Suprapubic skin (tissue), 4 donors: ENCODE data around the gene SOX8. TPM values are rescaled to one million over a fixed set of nuclear protein-coding genes. Genes with fewer than 3 reads are reported as not detected.

Source experiments
- DNase-seq, 2 donors: peaks; one replicate each; pipeline ENCODE4 v3.0.0-alpha.2; 2019; ENCODE audit warnings: low spot score in 2 of 2
- H3K27ac ChIP-seq: fragments of 200-600 bp; sonication (generic); one replicate; pipeline ENCODE4 v1.5.1; 2019
- H3K27me3 ChIP-seq: fragments of 200-600 bp; sonication (generic); one replicate; pipeline ENCODE4 v1.5.1; 2019
- H3K36me3 ChIP-seq: fragments of 200-600 bp; sonication (generic); one replicate; pipeline ENCODE4 v1.5.1; 2019
- H3K4me1 ChIP-seq: fragments of 200-600 bp; sonication (generic); one replicate; pipeline ENCODE4 v1.5.1; 2019
- H3K4me3 ChIP-seq: fragments of 200-600 bp; sonication (generic); one replicate; pipeline ENCODE4 v1.5.1; 2019; ENCODE audit warnings: mild to moderate bottlenecking
- H3K9me3 ChIP-seq: fragments of 200-600 bp; sonication (generic); one replicate; pipeline ENCODE4 v1.5.1; 2019
- EP300 ChIP-seq: sonication (generic); formaldehyde crosslinking; IDR thresholded peaks from one replicate; pipeline ENCODE4 v1.6.1; 2017; ENCODE audit warnings: antibody characterized with exemption
- POLR2A ChIP-seq, 2 donors: fragments of 450-650 bp; IDR thresholded peaks; one replicate each; pipeline ENCODE4 v1.6.1; 2017; ENCODE audit warnings: antibody characterized with exemption in 2 of 2, mild to moderate bottlenecking in 2 of 2, moderate library complexity in 2 of 2
- POLR2AphosphoS5 ChIP-seq, 3 donors: sonication (generic); formaldehyde crosslinking; IDR thresholded peaks; one replicate each; pipeline ENCODE4 v1.6.1; 2017; ENCODE audit warnings: antibody characterized with exemption in 3 of 3
- WGBS: methylation state at CpG from one replicate; pipeline ENCODE4 v1.1.5; 2018; 5-methylcytosine and 5-hydroxymethylcytosine counted together
- total RNA-seq, 4 donors: library from RNA; depleted of rRNA; stranded (reverse); fragments of >200 nt; gene quantifications; one replicate each; pipeline ENCODE4 v1.1.0, GENCODE V29; 2016
- TF ChIP-seq, protein P1 (sequence below), 2 donors: fragments of 200-600 bp in 1 of 2; fragments of 450-650 bp in 1 of 2; sonication (generic) in 1 of 2; IDR thresholded peaks; one replicate each; pipeline ENCODE4 v1.5.1; 2016 to 2019; ENCODE audit warnings: antibody characterized with exemption in 2 of 2, mild to moderate bottlenecking in 1 of 2, moderate library complexity in 1 of 2

SOX8 gene
- total RNA-seq, 4 donors from 2014 or later: 4.0 to 12.2 (median 7.3) TPM

DNA sequence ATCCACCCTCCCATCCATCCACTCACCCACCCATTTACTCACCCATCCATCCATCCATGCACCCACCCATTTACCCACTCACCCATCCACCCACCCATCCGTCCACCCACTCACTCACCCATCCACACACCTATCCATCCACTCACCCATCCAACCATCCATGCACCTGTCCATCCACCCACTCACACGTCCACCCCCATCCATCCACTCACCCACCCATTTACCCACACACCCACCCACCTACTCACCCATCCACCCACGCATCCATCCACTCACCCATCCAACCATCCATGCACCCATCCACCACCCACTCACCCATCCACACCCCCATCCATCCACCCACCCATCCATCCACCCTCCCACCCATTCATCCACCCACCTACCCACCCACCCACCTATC is 12.2 kb downstream of the SOX8 start:
- peaks cover 13% of the 10 kb centered on the region for H3K4me1 ChIP-seq
- WGBS: 88% methylated on average over 3 of the region's 3 CpGs
- DNase-seq: no peak
- H3K9me3 ChIP-seq: peaks cover 12% of the 10 kb centered on the region
- no peak overlapping the region for H3K27ac ChIP-seq
- peaks cover 64% of the 10 kb centered on the region for H3K27me3 ChIP-seq
- no peak for TF ChIP-seq EP300
- no peak for TF ChIP-seq POLR2AphosphoS5 (IDR thresholded peaks at IDR 0.05)
- TF ChIP-seq, protein P1, sequence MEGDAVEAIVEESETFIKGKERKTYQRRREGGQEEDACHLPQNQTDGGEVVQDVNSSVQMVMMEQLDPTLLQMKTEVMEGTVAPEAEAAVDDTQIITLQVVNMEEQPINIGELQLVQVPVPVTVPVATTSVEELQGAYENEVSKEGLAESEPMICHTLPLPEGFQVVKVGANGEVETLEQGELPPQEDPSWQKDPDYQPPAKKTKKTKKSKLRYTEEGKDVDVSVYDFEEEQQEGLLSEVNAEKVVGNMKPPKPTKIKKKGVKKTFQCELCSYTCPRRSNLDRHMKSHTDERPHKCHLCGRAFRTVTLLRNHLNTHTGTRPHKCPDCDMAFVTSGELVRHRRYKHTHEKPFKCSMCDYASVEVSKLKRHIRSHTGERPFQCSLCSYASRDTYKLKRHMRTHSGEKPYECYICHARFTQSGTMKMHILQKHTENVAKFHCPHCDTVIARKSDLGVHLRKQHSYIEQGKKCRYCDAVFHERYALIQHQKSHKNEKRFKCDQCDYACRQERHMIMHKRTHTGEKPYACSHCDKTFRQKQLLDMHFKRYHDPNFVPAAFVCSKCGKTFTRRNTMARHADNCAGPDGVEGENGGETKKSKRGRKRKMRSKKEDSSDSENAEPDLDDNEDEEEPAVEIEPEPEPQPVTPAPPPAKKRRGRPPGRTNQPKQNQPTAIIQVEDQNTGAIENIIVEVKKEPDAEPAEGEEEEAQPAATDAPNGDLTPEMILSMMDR (IDR thresholded peaks at IDR 0.05): no peak
- TF ChIP-seq POLR2A (IDR thresholded peaks at IDR 0.05): no peak
- H3K36me3 ChIP-seq: no peaks in the 10 kb centered on the region
- no peak overlapping the region for H3K4me3 ChIP-seq

DNA sequence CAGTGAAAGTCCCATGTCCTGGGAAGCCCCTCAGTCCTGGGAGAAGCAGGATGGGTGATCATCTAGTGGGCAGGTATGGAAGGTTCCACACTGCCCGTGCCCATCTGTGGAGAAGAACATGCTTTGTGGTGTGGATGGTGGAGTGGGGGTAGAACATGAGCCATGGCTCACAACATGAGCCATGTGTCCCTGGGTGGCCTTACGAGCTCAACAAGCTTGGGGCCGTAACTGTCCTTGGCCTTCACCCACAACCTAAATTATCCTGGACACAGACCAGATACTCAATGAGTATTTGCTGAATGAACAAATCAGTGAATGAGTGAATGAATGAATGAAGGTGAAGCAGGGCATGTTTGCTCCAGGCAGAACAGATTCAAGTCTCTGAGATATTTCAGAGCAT is 13.5 kb downstream of the SOX8 start:
- Histone ChIP-seq H3K4me3 (no peak overlapping the region), H3K27ac (no peak overlapping the region), H3K4me1 (peaks cover 13% of the 10 kb centered on the region), H3K9me3 (peaks cover 12% of the 10 kb centered on the region), H3K36me3 (no peaks in the 10 kb centered on the region), H3K27me3 (peaks cover 66% of the 10 kb centered on the region)
- WGBS: 86% methylated on average over 3 of the region's 3 CpGs
- no peak for DNase-seq
- TF ChIP-seq POLR2A (IDR thresholded peaks at IDR 0.05) (no peak), POLR2AphosphoS5 (IDR thresholded peaks at IDR 0.05) (no peak), EP300 (no peak)
- TF ChIP-seq, protein P1 (IDR thresholded peaks at IDR 0.05): no peak

DNA sequence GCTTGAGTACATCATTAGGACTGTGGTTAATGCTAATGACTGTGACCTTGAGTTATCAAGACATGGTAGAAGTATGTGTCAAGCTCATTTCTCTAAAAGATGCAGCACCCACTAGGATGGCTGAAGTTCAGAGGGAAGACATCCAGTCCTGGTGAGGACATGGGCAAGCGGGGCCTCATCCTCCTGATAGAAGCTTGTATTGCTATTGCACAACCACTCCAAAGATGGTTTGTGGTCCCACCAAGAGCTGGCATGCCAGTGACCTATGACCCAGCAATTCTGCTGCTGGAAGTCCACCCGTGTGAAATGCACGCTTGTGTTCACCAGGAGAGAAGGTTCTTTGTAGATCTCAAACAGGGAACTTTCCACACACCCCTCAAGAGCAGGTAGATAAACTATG is 14.2 kb downstream of the SOX8 start:
- TF ChIP-seq POLR2A (IDR thresholded peaks at IDR 0.05) (no peak), EP300 (no peak), POLR2AphosphoS5 (IDR thresholded peaks at IDR 0.05) (no peak)
- TF ChIP-seq, protein P1 (IDR thresholded peaks at IDR 0.05): no peak
- Histone ChIP-seq H3K27me3 (peaks cover 70% of the 10 kb centered on the region), H3K9me3 (peaks cover 12% of the 10 kb centered on the region), H3K4me1 (peaks cover 13% of the 10 kb centered on the region), H3K4me3 (no peak overlapping the region), H3K36me3 (no peaks in the 10 kb centered on the region), H3K27ac (no peak overlapping the region)
- 83% methylated on average over 3 of the region's 3 CpGs for WGBS
- DNase-seq: no peak

DNA sequence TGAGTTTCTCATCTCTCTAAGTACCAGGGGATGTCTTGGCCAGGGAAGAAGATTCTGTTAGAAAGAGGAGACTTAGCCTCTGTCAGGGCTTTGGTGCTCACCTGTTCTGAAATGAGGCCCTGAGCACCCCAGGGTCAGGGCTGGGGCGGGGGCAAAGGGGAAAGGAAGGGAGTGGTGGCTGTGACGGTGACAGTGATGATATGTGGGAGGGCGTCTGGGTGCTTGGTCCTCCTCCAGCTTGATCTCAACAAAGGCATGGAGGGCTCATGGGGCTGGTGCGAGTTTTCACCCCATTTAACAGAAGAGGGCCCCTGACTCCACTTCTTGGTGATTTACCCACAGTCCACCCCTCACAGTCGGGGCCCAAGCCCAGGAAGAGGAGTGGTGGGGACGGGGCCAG is 15.1 kb downstream of the SOX8 start:
- Histone ChIP-seq H3K27ac (no peak overlapping the region), H3K36me3 (no peaks in the 10 kb centered on the region), H3K9me3 (peaks cover 12% of the 10 kb centered on the region), H3K4me1 (peaks cover 13% of the 10 kb centered on the region), H3K27me3 (peaks cover 70% of the 10 kb centered on the region), H3K4me3 (no peak overlapping the region)
- DNase-seq: no peak
- TF ChIP-seq POLR2AphosphoS5 (IDR thresholded peaks at IDR 0.05) (no peak), POLR2A (IDR thresholded peaks at IDR 0.05) (no peak), EP300 (no peak)
- TF ChIP-seq, protein P1 (IDR thresholded peaks at IDR 0.05): no peak
- 74% methylated on average over 6 of the region's 6 CpGs for WGBS

DNA sequence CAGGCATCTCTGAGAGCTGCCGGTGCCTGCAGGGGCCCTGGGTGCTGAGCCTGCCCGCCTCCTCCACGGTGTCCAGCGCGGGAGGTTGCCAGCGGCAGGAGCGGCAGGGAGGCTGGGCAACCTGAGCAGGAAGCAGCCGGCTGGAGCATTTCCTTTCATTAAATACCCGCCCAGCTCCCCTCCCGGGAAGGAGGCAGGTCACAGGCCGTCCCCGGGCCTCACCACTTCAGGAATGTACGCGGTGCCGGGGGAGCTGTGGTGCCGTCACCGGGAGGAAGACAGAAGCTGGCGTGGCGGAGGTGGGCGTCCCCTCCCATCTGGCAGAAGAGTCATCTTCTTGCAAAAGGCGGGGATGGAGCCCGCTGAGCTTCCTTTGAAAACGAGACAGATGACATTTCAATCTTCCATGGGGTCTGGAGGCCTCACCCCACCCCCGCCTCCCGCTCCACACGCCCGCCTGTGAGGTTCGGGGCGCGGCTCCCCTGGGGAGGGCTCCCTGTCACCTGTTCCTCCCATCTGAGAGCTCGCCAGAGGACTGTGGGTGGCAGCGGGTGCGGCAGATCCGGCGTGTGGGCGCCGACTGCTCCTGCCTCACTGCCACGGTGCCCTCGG is 16.0 kb downstream of the SOX8 start:
- Histone ChIP-seq H3K36me3 (no peaks in the 10 kb centered on the region), H3K4me1 (peaks cover 16% of the 10 kb centered on the region), H3K4me3 (peak overlapping the region; percentile 29), H3K9me3 (peaks cover 12% of the 10 kb centered on the region), H3K27me3 (peaks cover 76% of the 10 kb centered on the region), H3K27ac (no peak overlapping the region)
- DNase-seq: no peak
- WGBS: 9% methylated on average over 22 of the region's 39 CpGs
- no peak for TF ChIP-seq EP300
- TF ChIP-seq POLR2A (IDR thresholded peaks at IDR 0.05): no peak
- TF ChIP-seq, protein P1 (IDR thresholded peaks at IDR 0.05): no peak
- no peak for TF ChIP-seq POLR2AphosphoS5 (IDR thresholded peaks at IDR 0.05)
